Medulla oblongata (tissue), 1 donor: ENCODE data around the gene AK2.
"Not testable (repeated sequence)": the region's sequence is repeated elsewhere in the genome, so short reads cannot be mapped to it uniquely, and the experiment has no call there.

Experiments used
- DNase-seq: peaks from one replicate; pipeline ENCODE4 v3.0.0-alpha.2; 2015; ENCODE audit errors: extremely low spot score

Gene AK2

GRCh38 chr1:33024430-33025179, 12.1 kb downstream of the AK2 start:
- not testable (repeated sequence) for DNase-seq

DNA sequence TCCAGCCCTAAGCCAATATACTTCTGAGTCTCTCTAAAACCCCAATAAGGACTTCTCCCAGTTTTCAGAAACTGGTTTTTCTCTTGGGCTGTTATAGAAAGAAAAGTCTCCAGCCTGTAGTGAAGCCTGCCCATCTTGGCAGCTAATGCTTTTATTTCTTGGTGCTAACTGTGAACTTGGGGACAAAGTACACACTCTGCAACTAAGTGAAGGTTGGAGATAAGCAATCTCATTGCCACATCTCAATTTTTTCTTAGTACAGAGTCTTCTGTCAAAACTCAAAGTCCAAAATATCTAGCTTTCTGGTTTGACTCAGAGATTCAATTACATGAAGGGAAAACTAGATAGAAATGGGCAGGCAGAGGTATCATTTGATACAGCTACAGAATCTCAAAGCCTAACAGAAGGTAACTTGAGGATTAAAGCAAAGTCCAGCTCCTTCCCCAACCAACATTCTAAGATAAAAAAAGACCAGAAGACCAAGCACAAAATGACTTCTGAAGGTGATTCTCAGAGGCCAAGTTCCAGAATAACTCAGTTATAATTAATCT, 14.0 kb downstream of the AK2 start:
- DNase-seq, result no peak

- DNase-seq, result no peak
These were observed 14.9 kb downstream of the AK2 start for GRCh38 chr1:33021567-33022431.

- DNase-seq, result no peak
These were observed 18.6 kb downstream of the AK2 start for GRCh38 chr1:33018112-33018511.

DNA sequence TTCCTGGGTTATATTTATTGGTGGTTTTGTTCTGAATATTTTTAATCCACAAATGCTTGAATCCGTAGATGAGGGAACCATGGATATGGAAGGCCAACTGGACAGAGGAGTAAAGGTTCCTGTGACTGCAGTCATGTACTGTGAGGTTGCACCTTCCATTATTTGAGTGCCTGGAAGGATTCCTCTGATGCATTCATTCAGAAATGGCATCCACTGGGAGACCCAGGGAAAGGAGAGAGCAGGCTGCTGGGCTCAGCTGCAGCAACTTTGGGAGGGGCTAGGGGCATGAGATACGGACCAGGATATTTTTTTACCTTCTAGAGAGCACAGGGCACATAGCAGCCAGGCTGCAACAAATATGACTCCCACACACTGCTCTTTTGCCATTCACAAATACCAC, 19.5 kb downstream of the AK2 start:
- DNase-seq, result no peak

DNA sequence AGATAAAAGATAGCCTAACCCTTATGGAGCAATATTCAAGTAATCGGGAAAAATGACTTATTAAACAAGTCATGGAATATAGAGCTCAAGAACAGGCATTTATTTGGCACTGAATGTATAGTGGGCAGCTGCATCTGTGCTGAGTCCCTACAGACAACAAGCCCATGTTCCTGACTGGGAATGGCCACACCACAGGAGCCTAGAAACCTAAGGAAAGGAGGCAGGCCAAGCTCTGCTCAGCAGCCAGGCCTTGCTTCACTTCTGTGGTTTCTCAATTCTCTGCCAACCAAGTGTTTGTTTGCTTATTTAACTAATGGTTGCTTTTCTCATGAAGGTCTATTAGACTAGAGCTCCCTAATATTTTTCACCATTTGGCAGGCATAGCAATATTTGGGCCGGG, 21.5 kb downstream of the AK2 start:
- DNase-seq, result peak; percentile 33

GRCh38 chr1:33014464-33015163, 22.1 kb downstream of the AK2 start:
- DNase-seq, result peak; percentile 40

DNA sequence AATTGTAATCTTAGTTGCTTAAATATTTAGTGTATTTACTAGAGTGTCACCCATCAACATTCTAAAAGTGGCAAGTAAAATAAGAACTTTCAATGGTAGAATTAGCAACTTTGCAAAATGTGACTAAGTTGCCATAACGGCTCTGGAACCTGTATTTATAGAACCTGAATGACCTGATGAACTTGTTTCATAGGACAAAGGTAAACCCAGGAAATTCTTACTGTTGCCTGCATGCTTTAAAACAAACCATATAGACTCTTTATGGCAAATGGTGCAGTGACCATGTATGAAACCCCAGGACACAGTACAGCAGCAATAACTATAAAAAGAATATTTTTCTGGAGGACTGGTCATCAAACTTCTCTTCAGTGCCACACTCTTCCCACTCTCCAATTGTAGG, 22.9 kb downstream of the AK2 start:
- DNase-seq, result no peak

DNA sequence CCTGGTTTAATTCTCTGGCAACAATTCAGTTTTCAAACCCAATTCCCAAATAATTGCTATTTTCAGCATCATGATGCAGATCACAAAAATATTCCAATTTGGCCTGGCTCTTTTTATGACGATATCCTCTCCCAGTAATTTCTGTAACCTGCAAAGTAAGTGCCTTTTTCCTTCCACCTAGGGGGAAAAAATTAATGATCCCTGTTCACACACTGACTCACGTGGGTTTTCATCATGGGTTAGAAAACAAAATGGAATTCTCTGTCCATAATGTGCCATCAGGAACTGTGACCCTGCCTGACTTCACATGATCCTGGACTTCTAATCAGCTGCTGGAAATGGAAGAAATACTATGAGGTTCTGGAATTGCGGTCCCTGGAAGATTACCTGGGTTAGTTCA, 24.5 kb downstream of the AK2 start:
- DNase-seq, result no peak

DNA sequence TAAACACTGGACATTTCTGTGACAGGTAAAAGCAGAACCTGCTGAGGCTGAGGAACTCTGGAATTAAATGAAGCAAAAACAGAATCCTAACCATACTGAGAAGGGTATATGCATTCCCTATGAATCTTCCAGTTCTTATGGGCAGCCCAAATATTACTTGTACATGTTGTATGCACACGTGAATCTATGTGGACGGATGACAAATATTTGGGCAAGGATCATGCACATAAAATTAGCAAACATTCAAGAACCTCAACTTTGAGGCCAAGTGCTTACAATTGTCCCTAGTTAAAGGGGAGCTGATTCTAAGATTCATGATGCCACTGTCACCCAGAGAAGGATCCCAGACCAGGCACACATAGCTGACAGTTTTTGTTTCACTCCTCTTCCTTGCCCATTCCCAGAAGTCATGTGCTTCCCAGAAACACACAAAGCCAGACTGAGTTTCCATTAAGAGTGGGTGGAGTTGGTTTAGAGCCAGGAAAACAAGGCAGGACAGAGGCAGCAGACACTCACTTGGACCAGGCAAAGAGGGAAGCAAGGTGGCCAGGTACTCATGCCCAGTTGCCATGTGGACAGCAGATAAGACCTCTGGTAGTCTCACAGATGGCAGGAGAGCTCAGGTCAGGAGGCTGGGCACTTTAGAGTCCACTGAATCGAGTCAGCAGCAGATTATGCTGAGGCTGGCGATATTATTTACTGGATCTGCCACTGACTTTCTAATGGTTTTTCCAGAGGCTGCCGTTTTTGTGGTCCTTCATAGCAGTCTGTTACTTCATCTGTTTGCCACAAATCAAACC, 25.6 kb downstream of the AK2 start:
- DNase-seq, result peak; percentile 85

DNA sequence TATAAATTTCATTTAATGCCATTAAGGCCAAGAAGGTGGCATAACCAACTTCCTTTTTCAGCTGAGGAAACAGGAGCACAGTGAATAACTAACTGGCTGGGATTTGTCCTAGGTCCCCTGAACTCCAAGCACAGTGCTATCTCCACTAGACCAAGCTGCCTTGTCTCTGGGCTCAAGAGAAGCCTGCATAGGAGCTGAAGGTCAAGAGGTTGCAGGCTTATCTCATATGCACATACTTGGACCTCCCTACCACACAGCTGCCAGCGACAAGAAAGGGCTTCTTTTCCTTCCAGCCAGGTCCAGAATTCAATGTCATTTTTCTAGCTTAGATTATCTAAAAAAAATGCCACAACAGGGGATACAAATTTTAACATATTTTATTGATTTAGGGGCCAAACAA, 27.1 kb downstream of the AK2 start:
- no peak for DNase-seq

GRCh38 chr1:33008051-33008914, 28.4 kb downstream of the AK2 start:
- no peak for DNase-seq

- no peak for DNase-seq
These were observed 29.3 kb downstream of the AK2 start for GRCh38 chr1:33007190-33008050.

DNA sequence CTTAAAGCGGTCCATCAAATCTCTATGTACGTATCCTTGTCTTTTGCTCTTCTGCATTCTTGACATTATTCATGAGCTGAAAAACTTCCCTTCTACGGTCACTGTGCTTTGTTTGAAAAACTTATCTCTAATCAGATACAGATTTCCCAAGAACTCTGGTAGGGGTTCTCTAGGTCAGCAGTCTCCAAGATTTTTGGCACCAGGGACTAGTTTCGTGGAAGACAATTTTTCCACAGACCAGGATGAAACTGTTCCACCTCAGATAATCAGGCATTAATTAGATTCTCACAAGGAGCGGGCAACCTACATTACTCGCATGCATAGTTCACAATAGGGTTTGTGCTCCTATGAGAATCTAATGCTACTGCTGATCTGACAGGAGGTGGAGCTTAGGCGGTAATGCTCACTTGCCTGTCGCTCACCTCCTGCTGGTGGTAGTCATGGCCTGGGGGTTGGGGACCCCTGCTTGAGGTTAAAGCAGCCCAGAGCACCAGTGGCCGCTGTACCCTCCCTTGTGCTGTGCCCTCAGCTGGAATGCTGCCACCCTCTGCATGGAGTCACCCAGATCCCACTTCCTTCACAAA, 30.8 kb downstream of the AK2 start:
- no peak for DNase-seq

- peak; percentile 72 for DNase-seq
These were observed 31.4 kb downstream of the AK2 start for GRCh38 chr1:33005117-33005837.

DNA sequence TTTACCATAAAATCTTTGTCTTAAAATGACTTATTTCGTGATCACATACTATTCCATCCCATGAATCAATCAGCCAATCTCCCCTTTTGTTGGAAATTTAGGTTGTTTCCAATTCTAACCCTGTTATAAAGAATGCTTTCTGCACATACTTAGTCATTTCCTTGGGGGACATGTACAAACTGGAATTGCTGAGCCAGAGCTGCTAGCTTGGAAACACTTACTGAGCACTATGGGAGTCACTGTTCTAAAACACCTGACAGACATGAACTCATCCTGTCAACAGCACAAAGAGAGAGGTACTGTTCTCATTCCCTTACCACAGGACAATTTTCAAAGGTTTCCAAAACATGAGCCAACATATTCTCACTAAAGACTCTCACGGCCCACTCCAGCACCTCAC, 32.1 kb downstream of the AK2 start:
- no peak for DNase-seq

DNA sequence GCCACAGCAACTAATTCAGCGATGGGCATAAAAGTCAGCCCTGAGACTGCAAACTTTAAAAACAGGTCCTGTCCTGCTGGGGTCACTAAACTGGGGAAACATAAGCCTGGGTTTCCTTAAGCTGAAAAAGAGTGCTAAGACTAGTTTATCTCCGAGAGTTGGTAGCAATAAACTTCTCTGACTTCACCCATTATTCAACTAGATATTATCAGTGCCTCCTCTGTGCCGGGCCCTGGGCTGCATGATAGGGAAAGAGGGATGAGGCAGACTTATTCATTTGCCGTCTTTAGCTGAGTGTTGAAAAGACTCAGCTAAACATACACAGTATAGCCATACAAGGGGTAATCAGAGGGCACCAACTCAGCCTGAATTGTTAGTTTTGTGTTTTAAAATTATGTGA, 33.0 kb downstream of the AK2 start:
- no peak for DNase-seq

- no peak for DNase-seq
These were observed 34.7 kb downstream of the AK2 start for GRCh38 chr1:33002006-33002405.
